Esophagus squamous epithelium (tissue), 5 donors: Measurements from ENCODE around the gene PODXL. TPM values are rescaled to one million over a fixed set of nuclear protein-coding genes. Genes with fewer than 3 reads are reported as not detected.

Experiments used
- DNase-seq: peaks from one replicate; lab custom pipeline; 2025; lab: John Stamatoyannopoulos, UW
- H3K27ac ChIP-seq, 4 donors: fragments of 200-600 bp; sonication (generic); one replicate each; pipeline ENCODE4 v1.5.1; 2016 to 2019; ENCODE audit warnings: mild to moderate bottlenecking in 1 of 4
- H3K27me3 ChIP-seq, 4 donors: fragments of 200-600 bp; sonication (generic); 1 replicate in 3 of 4; 2 replicates in 1 of 4; pipeline versions ENCODE4 v1.5.1 to v1.6.0; 2017 to 2021; ENCODE audit warnings: antibody characterized with exemption in 1 of 4
- H3K36me3 ChIP-seq, 3 donors: fragments of 200-600 bp; sonication (generic); one replicate each; pipeline ENCODE4 v1.5.1; 2016 to 2019
- H3K4me1 ChIP-seq, 3 donors: fragments of 200-600 bp; sonication (generic); one replicate each; pipeline ENCODE4 v1.5.1; 2017 to 2019
- H3K4me3 ChIP-seq, 4 donors: fragments of 200-600 bp; sonication (generic); 1 replicate in 3 of 4; 2 replicates in 1 of 4; pipeline ENCODE4 v1.5.1; 2016 to 2019; ENCODE audit warnings: mild to moderate bottlenecking in 2 of 4, moderate library complexity in 1 of 4
- H3K9me3 ChIP-seq, 3 donors: fragments of 200-600 bp; sonication (generic); one replicate each; pipeline ENCODE4 v1.5.1; 2016 to 2019
- POLR2A ChIP-seq, 4 donors: fragments of 450-650 bp; IDR thresholded peaks; one replicate each; pipeline ENCODE4 v1.6.1; 2017; ENCODE audit warnings: antibody characterized with exemption in 4 of 4, mild to moderate bottlenecking in 4 of 4, moderate library complexity in 3 of 4
- WGBS, 2 donors: methylation state at CpG; one replicate each; pipeline ENCODE4 v1.1.5; 2018; 5-methylcytosine and 5-hydroxymethylcytosine counted together
- intact Hi-C: fragments of 100-400 bp; cut with DNase I; formaldehyde crosslinking; loops from one replicate; pipeline ENCODE4 v1.15.0; 2022
- total RNA-seq, 4 donors: library from RNA; depleted of rRNA; stranded (reverse); fragments of >200 nt; gene quantifications; one replicate each; pipeline ENCODE4 v1.1.0, GENCODE V29; 2016
- TF ChIP-seq, protein P1 (sequence below), 6 experiments: fragments of 450-650 bp in 4 of 6; fragments of 200-600 bp in 2 of 6; sonication (generic) in 2 of 6; IDR thresholded peaks; one replicate each; pipeline ENCODE4 v1.5.1; 2016 to 2019; ENCODE audit warnings: antibody characterized with exemption in 6 of 6, mild to moderate bottlenecking in 4 of 6, moderate library complexity in 4 of 6
- donor health status: DM: yes; HTN: yes; CAD: no.

Gene PODXL
- total RNA-seq, 4 donors from 2014 or later = 5.0 to 22.3 (median 7.6) TPM

GRCh38 chr7:131486346-131486745, 70.1 kb downstream of the PODXL start:
- TF ChIP-seq, protein P1, sequence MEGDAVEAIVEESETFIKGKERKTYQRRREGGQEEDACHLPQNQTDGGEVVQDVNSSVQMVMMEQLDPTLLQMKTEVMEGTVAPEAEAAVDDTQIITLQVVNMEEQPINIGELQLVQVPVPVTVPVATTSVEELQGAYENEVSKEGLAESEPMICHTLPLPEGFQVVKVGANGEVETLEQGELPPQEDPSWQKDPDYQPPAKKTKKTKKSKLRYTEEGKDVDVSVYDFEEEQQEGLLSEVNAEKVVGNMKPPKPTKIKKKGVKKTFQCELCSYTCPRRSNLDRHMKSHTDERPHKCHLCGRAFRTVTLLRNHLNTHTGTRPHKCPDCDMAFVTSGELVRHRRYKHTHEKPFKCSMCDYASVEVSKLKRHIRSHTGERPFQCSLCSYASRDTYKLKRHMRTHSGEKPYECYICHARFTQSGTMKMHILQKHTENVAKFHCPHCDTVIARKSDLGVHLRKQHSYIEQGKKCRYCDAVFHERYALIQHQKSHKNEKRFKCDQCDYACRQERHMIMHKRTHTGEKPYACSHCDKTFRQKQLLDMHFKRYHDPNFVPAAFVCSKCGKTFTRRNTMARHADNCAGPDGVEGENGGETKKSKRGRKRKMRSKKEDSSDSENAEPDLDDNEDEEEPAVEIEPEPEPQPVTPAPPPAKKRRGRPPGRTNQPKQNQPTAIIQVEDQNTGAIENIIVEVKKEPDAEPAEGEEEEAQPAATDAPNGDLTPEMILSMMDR (IDR thresholded peaks at IDR 0.05) = no peak
- no peak for TF ChIP-seq POLR2A (IDR thresholded peaks at IDR 0.05)
- Histone ChIP-seq H3K4me3 (no peak overlapping the region), H3K4me1 (no peaks in the 10 kb centered on the region), H3K36me3 (peaks cover 0 to 39% (median 0%) of the 10 kb centered on the region in 3 donors), H3K9me3 (no peaks in the 10 kb centered on the region), H3K27ac (peak overlapping the region in 1 of 4 donors; percentile 3), H3K27me3 (no peaks in the 10 kb centered on the region)
- 78 to 82% methylated on average over 2 of the region's 2 CpGs for WGBS, 2 donors
- intact Hi-C loops = no loop called here
- no peak for DNase-seq

DNA sequence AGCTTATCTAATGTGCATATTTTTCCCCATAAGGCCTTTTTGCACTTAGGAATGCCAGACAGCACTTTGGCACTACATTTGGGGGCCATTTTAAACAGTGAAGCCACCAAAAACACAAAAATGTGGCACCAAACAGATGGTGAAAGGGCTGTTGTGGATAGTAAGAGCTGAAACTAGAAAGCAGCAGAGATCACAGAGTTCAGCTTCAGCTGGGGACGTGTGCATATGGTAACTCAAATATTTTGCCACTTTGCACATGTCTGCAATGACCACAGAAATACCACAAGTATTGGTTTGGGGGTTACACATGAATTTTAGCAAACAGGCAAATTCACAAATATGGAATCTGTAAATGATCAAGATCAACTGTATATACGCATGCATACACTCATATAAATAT, 72.8 kb downstream of the PODXL start:
- Histone ChIP-seq H3K4me3 (no peak overlapping the region), H3K4me1 (no peaks in the 10 kb centered on the region), H3K9me3 (no peaks in the 10 kb centered on the region), H3K36me3 (peaks cover 0 to 47% (median 0%) of the 10 kb centered on the region in 3 donors), H3K27ac (no peak overlapping the region), H3K27me3 (no peaks in the 10 kb centered on the region)
- intact Hi-C loops = no loop called here
- no peak for DNase-seq
- WGBS, 2 donors = 88 to 92% methylated on average over 2 of the region's 2 CpGs
- no peak for TF ChIP-seq POLR2A (IDR thresholded peaks at IDR 0.05)
- TF ChIP-seq, protein P1 (IDR thresholded peaks at IDR 0.05) = no peak

GRCh38 chr7:131482800-131483199, 73.6 kb downstream of the PODXL start:
- Histone ChIP-seq H3K27me3 (no peaks in the 10 kb centered on the region), H3K4me3 (no peak overlapping the region), H3K27ac (no peak overlapping the region), H3K36me3 (peaks cover 0 to 43% (median 0%) of the 10 kb centered on the region in 3 donors), H3K9me3 (no peaks in the 10 kb centered on the region), H3K4me1 (no peaks in the 10 kb centered on the region)
- 96 to 100% methylated on average over 2 of the region's 2 CpGs for WGBS, 2 donors
- intact Hi-C loops = no loop called here
- TF ChIP-seq POLR2A (IDR thresholded peaks at IDR 0.05) = no peak
- TF ChIP-seq, protein P1 (IDR thresholded peaks at IDR 0.05) = no peak
- no peak for DNase-seq

- DNase-seq = no peak
- H3K9me3 ChIP-seq = no peaks in the 10 kb centered on the region
- intact Hi-C loops = no loop called here
- no peaks in the 10 kb centered on the region for H3K4me1 ChIP-seq
- TF ChIP-seq, protein P1 (IDR thresholded peaks at IDR 0.05) = no peak
- no peak for TF ChIP-seq POLR2A (IDR thresholded peaks at IDR 0.05)
- no peak overlapping the region for H3K4me3 ChIP-seq
- WGBS, 2 donors = 81 to 82% methylated on average over 4 of the region's 4 CpGs
- H3K27ac ChIP-seq = no peak overlapping the region
- no peaks in the 10 kb centered on the region for H3K27me3 ChIP-seq
- peaks cover 0 to 39% (median 0%) of the 10 kb centered on the region in 3 donors for H3K36me3 ChIP-seq
These were observed 75.8 kb downstream of the PODXL start for GRCh38 chr7:131480384-131481315.

DNA sequence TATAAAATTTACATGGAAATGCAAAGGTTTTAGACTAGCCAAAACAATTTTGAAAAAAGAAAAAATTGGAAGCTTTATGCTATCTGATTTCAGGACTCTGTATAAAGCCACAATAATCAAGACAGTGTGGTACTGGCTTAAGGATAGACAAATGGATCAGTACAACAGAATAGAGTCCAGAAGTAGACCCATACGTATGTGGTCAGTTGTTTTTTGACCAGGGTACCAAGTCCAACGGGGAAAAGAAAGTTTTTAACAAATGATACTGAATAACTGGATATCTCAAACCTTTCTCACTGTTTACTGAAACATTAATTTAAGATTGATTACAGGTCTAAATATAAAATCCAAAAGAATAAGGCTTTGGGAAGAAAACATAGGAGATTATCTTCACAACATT, 79.7 kb downstream of the PODXL start:
- intact Hi-C loops = no loop called here
- Histone ChIP-seq H3K27ac (no peak overlapping the region), H3K36me3 (peaks cover 0 to 50% (median 0%) of the 10 kb centered on the region in 3 donors), H3K4me3 (no peak overlapping the region), H3K9me3 (no peaks in the 10 kb centered on the region), H3K27me3 (no peaks in the 10 kb centered on the region), H3K4me1 (peaks cover 0 to 3% (median 0%) of the 10 kb centered on the region in 3 donors)
- DNase-seq = no peak
- TF ChIP-seq, protein P1 (IDR thresholded peaks at IDR 0.05) = no peak
- no peak for TF ChIP-seq POLR2A (IDR thresholded peaks at IDR 0.05)
- 65 to 86% methylated on average over 2 of the region's 2 CpGs for WGBS, 2 donors
